Measurements from ENCODE around the gene ARVCF.
"Not testable (repeated sequence)": the region's sequence is repeated elsewhere in the genome, so short reads cannot be mapped to it uniquely, and the experiment has no call there.

Gene ARVCF

GRCh38 chr22:19959043-19959586 is 57.5 kb downstream of the ARVCF start:
- no peak for DNase-seq

GRCh38 chr22:19958083-19959042 is 58.3 kb downstream of the ARVCF start:
- no peak for DNase-seq

DNA sequence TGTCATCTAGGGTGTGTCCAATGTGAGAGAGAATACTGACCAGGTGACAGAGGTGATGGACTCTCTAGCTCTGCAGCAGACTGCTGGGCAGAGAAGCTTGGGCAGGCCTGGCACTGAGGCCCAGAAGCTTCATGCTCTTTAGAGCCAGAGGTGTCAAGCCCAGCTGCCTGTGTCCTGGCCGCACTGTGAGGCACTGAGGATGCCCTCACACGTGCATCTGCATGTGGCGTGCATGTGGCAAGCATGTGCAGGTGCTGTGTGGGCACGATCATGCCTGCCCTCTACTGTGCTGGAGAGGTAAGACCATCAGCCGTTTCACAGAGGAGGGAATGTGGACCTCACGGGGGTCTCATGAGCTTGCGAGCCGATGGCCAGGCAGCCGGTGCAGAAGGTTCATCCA is 59.2 kb downstream of the ARVCF start:
- no peak for DNase-seq

DNA sequence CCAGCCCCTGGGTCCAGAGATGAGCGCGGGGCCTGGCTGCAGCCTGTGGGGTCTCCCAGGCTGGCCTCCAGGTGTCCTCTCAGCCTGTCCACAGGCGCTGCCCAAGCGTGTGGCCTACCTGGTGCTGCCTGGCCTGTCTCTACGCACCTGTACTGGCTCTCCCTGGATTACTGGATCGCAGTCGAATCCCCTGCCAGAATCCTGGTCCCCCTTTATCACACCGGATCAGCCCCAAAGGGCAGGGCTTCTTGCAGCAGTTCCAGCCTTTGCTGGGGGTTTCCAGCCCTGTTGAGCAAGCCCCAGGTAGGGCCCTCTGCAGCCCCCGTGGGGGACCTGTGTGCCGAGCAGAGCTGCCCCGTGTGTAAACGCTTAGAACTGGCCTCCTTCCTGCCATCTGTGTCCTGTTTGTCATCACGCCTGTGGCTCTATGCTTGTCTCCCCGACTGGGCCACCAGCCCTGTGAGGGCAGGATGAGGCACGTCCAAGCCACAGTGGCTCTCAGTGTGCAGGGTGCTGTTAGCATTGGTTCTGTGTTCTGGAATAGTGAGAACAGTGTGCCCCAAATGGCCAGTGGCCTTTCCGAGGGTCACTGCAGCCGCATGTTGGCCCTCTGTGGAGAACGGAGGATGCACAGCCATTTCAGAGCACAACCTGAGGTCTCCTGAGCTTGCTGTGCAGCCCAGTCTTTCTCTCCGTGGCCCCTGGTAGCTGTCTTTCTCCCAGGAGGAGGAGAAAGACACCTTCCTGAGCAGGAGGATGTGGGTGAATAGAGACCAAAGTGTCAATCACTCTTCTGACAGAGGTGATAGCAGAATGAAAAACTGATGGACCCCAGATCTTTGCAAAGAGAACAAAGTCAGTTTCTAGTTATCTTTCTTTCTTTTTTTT is 61.1 kb downstream of the ARVCF start:
- DNase-seq: no peak

DNA sequence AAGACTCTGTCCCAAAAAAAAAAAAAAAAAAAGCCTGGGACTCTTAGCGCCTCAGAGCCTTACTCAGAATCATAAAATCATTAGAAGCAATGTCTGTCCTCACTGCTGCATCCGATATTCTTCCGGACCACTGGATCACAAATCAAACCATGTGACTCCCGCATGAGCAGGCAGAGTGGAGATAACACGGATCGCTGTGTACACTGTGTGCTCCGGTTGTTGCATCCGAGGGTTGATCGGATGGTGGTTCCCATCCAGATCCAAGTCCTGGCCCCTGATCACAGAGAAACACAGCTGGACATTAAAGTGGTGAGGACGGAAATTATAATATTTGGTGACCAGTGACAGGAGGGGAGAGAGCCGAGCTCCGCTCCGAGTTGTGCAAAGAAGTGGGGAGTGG is 65.3 kb downstream of the ARVCF start:
- DNase-seq: no peak

- no peak for DNase-seq
Observed at GRCh38 chr22:19948057-19948760, 68.4 kb downstream of the ARVCF start.

- no peak for DNase-seq
Observed at GRCh38 chr22:19943082-19944026, 73.3 kb downstream of the ARVCF start.

DNA sequence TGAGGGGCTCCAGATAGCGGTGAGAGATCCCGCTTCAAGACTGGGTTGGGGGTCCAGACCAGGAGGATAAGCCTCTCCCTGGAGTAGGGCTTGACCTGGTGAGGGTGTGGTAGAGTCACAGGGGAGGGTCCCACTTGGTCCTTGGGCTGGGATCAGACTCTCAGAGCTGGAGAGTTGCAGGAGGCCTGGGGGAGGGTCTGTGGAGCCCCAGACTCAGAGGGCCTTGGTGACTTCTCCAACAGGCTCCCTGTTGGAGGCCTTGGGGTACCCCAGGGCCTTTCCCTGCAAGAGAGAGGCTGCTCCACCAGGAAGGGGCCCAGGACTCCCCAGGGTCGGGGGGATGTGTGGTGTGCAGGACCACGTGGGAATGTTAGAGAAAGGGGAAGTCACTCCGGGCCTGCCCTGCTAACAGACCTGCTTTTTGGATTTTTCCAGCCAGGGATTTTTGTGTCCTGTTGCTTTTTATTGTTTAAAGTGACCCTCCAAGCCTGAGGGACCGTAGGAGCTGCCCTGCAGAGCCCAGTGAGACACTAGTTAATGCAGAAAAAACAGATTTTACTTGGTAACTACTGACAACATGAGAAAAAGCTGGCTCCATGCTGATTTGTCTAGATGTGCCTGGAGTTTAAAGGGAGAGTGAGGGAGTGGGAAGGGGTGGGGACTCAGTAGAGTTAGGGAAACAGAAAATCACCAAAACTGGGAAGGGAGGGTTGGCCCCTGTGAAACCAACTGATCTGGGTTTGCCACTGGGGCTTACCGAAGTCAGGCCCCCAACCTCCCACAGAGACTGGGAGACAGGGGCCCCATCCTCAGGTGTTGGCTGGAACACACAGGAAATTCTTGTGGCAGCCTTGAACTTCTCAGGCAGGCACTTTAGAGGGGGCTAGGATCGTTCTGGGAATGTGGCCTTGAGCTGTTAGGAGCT is 74.2 kb downstream of the ARVCF start:
- DNase-seq: no peak

DNA sequence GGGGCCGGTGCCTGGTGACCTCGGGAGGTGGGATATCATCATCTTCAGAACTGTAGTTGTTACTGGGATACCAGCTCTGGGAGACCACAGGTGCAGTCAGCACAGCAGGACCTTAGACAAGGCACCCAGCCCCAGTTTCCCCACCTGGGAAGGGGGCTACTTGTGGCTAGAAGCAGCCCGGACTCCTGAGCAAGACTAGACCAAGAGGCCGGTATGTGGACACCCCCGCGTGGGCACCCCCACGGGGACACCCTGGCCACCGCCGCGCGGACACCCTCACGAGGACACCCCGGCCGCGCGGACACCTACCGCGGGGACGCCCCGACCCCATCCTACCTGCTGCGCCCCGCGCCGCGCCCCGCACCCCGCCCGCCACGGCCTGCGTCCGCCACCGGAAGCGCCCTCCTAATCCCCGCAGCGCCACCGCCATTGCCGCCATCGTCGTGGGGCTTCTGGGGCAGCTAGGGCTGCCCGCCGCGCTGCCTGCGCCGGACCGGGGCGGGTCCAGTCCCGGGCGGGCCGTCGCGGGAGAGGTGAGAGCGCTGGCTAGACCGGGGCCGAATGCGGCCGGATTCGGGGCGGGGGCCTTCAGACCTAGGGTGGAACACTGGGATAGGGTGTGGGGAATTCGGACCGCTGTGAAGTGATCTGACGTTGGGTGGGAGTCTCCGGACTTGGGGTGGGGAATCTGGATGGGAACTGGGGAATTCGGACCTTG is 75.1 kb downstream of the ARVCF start, which contains the start of the genes COMT and TXNRD2:
Gene COMT, plus strand, starts transcription at position 408 of the 718 bp plus-strand sequence. CDS start 20,755 bp downstream, outside the sequence.
Gene TXNRD2, minus strand, starts transcription at position 454 of the 718 bp plus-strand sequence. Its CDS starts 15 bp downstream, at position 439.
- no peak for DNase-seq

DNA sequence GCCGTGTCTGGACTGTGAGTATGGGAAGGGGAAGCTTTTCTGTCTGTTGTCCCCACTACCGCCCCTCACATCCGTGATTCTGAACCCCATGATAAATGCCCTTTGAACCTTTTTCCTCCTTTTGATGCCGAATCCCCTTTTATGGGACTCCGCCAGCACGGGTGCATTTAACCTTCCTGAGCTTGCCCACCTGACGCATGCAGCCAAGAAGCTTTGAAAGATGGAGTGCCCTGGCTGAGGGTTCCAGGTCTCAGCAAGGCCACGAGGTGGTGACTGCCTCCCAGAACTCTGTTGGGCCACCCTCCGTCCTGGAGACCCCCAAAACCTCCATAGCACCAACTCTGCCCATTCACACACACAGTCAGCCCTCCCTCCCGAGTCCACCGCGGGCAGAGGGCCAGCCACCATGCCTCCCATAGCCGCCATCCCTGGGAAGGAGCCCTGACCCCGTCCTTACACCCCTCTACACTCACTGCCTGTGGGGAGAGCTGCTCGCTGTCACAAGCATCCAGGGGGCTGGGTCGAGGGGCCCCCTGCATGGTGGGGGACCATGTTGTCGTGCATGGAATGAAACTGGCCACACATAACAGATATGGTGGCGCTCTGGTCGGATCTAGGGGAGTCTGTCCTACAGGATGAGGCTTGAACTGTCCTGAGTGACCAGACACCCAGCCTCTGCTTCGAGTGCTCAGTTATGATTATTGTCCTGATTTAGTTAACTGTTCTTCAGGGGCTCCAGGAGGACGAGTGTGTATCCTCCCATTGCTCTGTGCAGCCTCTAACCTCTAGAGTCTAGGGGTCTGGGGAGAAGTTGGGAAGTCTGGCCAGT is 75.9 kb downstream of the ARVCF start:
- no peak for DNase-seq

GRCh38 chr22:19937616-19938473 is 78.8 kb downstream of the ARVCF start:
- no peak for DNase-seq

DNA sequence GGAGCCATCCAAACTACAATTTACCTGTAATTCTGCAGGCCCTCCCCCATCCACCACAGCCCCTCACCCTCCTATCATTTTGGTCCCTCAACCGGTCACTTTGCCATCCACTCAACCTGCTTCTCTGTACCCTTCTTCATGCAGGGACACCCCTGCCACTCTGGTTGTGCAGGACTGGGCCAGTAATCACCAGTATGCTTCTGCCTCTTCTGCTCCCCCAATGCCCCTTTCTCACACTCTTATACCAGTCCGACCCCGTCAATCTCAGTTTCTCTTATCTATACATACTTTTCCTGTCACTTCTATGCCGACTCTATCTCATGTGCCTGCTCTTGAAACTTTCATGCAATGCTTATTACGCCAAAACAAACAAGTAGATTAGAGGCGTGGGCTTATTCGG is 80.1 kb downstream of the ARVCF start:
- no peak for DNase-seq

DNA sequence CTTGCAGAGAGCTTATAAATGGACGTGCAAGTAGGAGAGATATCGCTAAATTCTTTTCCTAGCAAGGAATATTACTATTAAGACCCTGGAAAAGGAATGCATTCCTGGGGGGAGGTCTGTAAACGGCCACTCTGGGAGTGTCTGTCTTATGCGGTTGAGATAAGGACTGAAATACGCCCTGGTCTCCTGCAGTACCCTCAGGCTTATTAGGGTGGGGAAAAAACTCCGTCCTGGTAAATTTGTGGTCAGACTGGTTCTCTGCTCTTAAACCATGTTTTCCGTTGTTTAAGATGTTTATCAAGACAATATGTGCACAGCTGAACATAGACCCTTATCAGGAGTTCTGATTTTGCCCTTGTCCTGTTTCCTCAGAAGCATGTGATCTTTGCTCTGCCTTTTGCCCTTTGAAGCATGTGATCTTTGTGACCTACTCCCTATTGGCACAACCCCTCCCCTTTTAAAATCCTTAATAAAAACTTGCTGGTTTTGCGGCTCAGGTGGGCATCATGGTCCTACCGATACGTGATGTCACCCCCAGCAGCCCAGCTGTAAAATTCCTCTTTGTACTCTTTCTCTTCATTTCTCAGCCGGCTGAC is 81.4 kb downstream of the ARVCF start:
- DNase-seq: not testable (repeated sequence)

GRCh38 chr22:19933341-19934241 is 83.0 kb downstream of the ARVCF start:
- DNase-seq: no peak

- DNase-seq: no peak
Observed at GRCh38 chr22:19932367-19933206, 84.0 kb downstream of the ARVCF start.

Data from SHP77 treated with DMSO at 0.1 percent for 48 hours (cell line).